HG02610 (cell line): ENCODE measurements around the gene FCN3.
"Not testable (repeated sequence)": the region's sequence is repeated elsewhere in the genome, so short reads cannot be mapped to it uniquely, and the experiment has no call there.

Source experiments
- ATAC-seq: cut with Tn5 transposase; IDR thresholded peaks from one replicate; pipeline ENCODE4 v1.9.1; 2021; ENCODE audit warnings: mild to moderate bottlenecking, moderate library complexity; ENCODE audit not compliant: unreplicated experiment

Gene FCN3

GRCh38 chr1:27374362-27375086 is at the start of gene FCN3:
TSS of gene FCN3 (minus strand) at chr1:27374824. CDS start at chr1:27374818, 6 bp downstream.
- ATAC-seq = no peak

- ATAC-seq = no peak
Measured at GRCh38 chr1:27423709-27424108, 49.1 kb upstream of the FCN3 start.

- no peak for ATAC-seq
Measured at GRCh38 chr1:27418326-27419185, 43.9 kb upstream of the FCN3 start.

- ATAC-seq = no peak
Measured at GRCh38 chr1:27417713-27418112, 43.1 kb upstream of the FCN3 start.

GRCh38 chr1:27416387-27417111 is 41.9 kb upstream of the FCN3 start:
- ATAC-seq = peak; percentile 53

GRCh38 chr1:27414091-27414490 is 39.5 kb upstream of the FCN3 start:
- ATAC-seq = no peak

GRCh38 chr1:27413004-27413403 is 38.4 kb upstream of the FCN3 start:
- no peak for ATAC-seq

- ATAC-seq = no peak
Measured at GRCh38 chr1:27412502-27412901, 37.9 kb upstream of the FCN3 start.

GRCh38 chr1:27410709-27411108 is 36.1 kb upstream of the FCN3 start:
- no peak for ATAC-seq

- no peak for ATAC-seq
Measured at GRCh38 chr1:27409669-27410068, 35.0 kb upstream of the FCN3 start.

- ATAC-seq = no peak
Measured at GRCh38 chr1:27408151-27408550, 33.5 kb upstream of the FCN3 start.

- not testable (repeated sequence) for ATAC-seq
Measured at GRCh38 chr1:27406791-27407190, 32.2 kb upstream of the FCN3 start.

GRCh38 chr1:27406362-27406680 is 31.7 kb upstream of the FCN3 start:
- no peak for ATAC-seq

GRCh38 chr1:27405598-27406361 is 31.2 kb upstream of the FCN3 start:
- not testable (repeated sequence) for ATAC-seq

GRCh38 chr1:27405074-27405473 is 30.4 kb upstream of the FCN3 start:
- ATAC-seq = no peak

GRCh38 chr1:27403931-27404330 is 29.3 kb upstream of the FCN3 start:
- no peak for ATAC-seq

GRCh38 chr1:27403065-27403726 is 28.6 kb upstream of the FCN3 start:
- ATAC-seq = no peak

- ATAC-seq = no peak
Measured at GRCh38 chr1:27402349-27402754, 27.7 kb upstream of the FCN3 start.

GRCh38 chr1:27400963-27401341 is 26.3 kb upstream of the FCN3 start:
- no peak for ATAC-seq
